Measurements from ENCODE around the gene IL17RC.

DNA sequence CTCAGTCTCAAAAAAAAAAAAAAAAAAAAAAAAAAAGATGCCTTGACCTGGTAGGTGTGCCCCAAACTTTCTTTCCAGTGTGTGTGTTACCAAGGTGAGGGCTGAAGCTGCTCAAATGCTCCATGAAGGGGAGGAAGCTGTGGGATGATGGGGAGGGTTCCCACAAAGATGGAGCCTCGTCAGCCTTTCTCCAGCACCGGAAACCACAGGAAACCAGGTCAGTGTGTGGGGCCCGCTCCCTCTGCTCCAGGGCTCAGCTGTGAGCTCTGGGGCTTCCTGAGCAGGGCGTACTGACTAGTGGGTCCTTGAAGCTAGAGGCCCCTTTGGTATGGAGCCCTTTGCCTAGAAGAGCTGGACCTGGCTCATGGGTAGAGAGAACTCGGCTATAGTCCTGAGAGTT lies 14.9 kb upstream of the IL17RC start:
- no peak for TF ChIP-seq POLR2A (IDR thresholded peaks at IDR 0.05; ENCODE audit: low read depth, low read length)
- TF ChIP-seq TAF1 (IDR thresholded peaks at IDR 0.05; ENCODE audit: low read depth, low read length): no peak
- TF ChIP-seq POU2F2 (IDR thresholded peaks at IDR 0.05; ENCODE audit: low read depth, low read length): no peak
- TF ChIP-seq POLR2AphosphoS5 (IDR thresholded peaks at IDR 0.05; ENCODE audit: low read depth, low read length): no peak

All from GM12891 (cell line).